Fibroblast of skin of right biceps (primary cell): ENCODE results near the gene MB21D2.
A peak's percentile ranks its signal among the peaks of the same experiment; 100 is the strongest.

ENCODE experiments used
- DNase-seq: peaks from one replicate; pipeline ENCODE4 v3.0.0-alpha.2; 2013

The MB21D2 gene

DNA sequence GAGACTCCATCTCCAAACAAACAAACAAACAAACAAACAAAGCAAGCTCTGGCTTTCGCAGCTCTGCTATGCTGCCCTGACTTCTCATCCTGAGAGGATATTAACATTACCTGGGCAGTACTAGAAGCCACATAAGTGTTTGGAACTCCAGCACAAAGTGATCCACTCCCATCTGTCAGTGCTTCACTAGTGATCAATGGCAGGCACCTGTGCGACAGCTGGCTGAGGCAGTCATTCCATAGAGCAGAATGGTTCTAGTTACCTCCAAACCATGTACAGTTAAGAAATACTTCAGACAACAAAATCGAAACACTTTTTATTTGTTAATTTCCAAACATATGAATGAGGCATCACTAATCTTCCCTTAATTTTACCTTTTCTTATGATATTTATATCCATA, 2.8 kb upstream of the MB21D2 start:
- no peak for DNase-seq

GRCh38 chr3:192919901-192920300, 2.2 kb upstream of the MB21D2 start:
- no peak for DNase-seq

GRCh38 chr3:192918275-192918588, 576 bp upstream of the MB21D2 start:
- DNase-seq: no peak

GRCh38 chr3:192917028-192917403, 640 bp downstream of the MB21D2 start:
- peak; percentile 77 for DNase-seq

DNA sequence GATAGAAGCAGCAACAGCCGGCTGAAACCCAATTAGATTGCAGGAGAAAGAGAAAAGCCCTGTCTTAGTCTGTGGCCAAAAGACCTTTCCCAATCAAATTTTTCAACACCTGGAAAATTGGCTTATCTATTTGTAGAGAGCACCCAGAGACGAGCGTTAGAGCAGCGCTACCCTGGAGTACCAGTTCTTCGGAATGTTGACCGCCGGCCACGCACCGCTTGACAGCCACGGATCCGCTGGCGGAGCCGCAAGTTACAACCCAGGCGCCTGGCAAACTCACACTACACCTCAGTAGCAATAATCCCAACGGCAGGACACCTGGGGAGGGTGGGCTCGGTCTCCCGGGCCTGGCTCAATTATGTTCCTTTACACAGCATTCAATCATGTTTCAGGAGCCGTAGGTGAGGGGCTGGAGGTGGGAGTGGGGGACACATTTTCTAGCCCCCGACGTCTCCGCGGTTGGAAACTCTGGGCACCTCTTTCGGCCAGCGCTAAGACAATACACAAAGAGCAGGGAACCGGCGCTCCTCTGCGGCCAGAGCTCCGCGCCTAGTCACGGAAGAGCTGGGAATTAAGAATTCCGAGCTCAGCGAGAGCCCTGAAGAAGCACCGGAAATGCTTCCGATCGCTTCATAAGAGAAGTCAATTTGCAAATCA, 1.2 kb downstream of the MB21D2 start:
- peak; percentile 31 for DNase-seq

DNA sequence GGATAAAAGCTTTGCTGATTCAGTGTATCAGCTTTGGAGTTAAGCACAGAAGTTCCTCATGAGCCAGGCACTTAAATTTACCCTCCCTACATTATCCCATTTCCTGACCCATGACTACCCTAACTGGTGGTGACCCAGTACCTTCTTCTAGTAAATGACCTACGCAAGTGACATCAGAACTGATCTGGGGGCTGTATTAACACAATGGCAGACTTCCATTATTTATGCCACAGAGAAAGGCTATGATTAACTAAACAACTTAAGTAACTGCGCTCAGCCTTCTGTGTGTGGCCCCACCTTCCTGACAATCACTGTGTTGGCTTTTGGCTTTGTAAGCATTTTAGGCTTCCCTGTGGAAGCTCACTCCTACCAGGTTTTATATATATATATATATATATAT, 1.9 kb downstream of the MB21D2 start:
- peak; percentile 18 for DNase-seq

- peak; percentile 68 for DNase-seq
Measured at GRCh38 chr3:192915304-192915703, 2.4 kb downstream of the MB21D2 start.

- DNase-seq: no peak
Measured at GRCh38 chr3:192914848-192915247, 2.8 kb downstream of the MB21D2 start.

DNA sequence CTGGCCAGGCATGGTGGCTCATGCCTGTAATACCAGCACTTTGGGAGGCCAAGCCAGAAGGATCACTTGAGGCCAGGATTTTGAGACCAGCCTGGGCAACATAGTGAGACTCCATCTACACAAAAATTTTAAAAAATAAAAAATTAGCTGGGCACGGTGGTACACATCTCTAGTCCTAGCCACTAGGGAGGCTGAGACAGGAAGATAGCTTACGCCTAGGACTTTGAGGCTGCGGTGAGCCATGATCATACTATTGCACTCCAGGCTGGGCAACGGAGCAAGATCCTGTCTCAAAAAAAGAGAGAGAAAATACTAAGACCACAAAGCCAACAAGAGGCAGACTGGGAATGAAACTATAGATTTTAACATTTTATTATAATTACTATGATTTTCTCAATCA, 4.1 kb downstream of the MB21D2 start:
- no peak for DNase-seq

- DNase-seq: no peak
Measured at GRCh38 chr3:192911293-192911692, 6.4 kb downstream of the MB21D2 start.

DNA sequence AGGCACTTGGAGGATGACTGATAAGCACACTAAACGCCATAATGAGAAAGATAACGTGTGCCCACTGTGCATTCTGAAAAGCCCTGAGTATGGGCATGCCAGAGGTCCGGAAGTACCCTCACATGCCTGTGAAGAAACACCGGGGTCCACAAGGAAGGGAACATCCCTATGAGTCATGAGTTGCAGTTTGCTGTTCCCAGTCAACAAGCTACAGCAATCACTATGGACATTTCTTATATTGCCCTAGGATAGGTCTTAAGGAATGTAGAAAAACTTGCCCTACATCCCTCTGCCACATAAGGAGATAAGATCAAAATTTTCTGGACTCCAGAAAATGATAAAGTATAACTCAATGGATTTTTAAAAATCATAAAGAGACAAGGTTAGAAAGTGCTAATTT, 9.9 kb downstream of the MB21D2 start:
- no peak for DNase-seq

- DNase-seq: no peak
Measured at GRCh38 chr3:192906940-192907339, 10.7 kb downstream of the MB21D2 start.

DNA sequence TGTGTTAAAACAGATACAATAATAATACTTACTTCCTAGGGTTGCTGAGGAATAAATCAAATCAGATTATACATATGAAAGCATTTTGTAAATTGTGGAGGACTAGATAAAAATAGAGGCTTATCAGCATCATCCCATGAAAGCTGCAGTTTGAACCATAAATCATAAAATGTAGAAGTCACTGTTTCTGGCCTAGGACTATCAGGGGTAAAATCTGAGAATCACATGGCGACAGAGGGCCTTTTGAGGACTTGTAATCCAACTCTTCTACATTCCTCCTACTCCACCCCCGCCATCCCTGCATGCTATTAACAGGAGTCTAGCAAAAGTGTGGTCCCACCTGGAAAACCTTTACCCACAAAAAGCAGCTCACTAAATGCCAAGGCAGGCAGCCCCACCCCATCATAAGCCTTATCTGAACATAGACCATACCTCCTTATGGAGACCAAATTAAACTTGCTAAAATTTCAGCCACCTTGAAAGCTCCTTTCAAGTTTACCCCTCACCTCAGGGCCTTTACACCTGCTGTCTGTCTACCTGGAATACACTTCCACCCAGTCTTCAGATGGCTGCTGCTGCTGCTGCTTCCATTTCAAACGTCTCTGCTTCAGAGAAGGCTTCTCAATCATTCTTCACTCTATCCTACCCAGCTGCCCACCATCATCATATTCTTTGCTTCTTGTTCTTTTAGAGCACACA, 11.5 kb downstream of the MB21D2 start:
- no peak for DNase-seq

GRCh38 chr3:192904632-192905289, 12.9 kb downstream of the MB21D2 start:
- DNase-seq: no peak

GRCh38 chr3:192902549-192902948, 15.1 kb downstream of the MB21D2 start:
- no peak for DNase-seq

DNA sequence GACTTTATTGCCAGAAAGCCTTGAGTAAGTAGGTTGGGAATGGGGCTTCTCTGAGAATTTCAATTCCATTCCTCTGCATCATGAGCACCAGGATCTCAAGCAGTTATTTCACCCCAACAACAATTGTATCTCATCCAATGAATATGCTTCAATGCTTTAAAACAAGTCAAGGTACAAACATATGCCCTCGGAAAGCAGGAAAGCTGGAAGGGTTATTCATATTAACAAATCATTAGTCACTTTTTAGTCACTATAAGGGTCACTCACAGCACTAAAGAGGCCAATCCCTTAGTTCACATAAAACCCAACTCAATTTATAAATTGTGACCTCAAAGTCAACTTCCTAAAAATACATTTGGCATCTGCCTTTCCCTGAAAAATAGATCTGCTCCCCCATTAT, 16.2 kb downstream of the MB21D2 start:
- DNase-seq: peak; percentile 99

- DNase-seq: peak; percentile 96
Measured at GRCh38 chr3:192899540-192899982, 18.1 kb downstream of the MB21D2 start.

GRCh38 chr3:192897005-192897404, 20.7 kb downstream of the MB21D2 start:
- no peak for DNase-seq

- no peak for DNase-seq
Measured at GRCh38 chr3:192896208-192896607, 21.4 kb downstream of the MB21D2 start.

DNA sequence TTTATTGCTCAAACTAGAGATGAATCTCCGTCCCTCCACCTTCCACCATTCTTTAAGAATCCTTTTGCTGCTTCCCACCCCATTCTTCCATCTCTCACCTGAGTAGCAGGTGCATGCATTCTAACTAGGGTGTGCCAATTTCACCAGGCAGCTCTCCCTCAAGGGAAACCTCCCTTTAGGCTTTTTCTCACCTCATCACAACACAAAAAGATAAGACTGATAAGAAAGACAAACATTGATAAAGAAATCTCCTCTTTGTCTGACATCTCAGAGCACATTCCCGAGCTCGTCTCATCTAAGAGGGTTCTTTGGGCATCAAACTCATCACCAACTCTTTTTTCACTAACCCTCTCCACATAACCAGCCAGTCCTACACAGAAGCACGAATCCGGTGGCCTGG, 23.0 kb downstream of the MB21D2 start:
- no peak for DNase-seq

- DNase-seq: peak; percentile 94
Measured at GRCh38 chr3:192892981-192893700, 24.5 kb downstream of the MB21D2 start.

DNA sequence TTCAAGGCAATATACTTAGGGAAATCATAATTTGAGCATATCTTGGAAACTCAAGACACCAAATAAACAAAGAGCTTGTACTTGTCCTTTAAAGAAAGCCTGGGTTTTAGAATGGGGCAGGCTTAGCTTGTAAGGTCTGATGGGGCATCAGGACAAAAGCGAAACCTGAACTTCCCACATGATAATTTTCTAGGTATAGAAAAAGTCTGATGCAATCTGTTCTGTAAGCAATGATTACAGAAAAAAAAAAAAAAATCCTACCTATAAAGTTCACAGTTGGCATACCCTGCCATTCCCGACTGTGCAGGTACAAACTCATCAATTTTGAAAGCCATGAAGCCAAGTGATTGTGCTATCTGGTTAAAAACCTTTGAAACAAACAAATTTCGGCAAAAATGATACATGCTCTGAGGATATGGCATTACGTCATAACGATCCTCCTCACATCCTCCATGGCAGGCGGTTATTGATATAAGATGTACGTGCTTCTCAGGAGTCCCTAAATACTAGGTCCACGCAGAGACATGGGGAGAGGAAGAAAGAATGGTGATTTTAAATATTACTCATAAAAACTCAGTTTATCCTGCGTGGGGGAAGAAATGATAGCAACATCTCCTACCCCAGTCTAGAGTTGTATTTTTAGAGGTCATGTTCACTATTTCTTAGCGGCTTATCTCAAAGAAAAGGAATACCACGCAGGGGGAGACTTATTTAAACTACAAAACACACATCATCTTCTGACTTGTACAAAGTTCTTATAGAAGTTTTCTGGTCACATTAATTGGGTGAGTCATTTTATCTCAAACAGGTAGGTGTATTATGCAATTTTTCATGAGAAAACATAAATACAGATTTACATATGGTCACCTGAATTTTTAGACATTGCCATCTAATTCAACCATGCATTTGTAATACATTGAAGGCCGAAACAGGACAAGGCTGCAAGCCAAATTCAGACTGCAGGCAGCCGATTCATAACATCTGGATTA, 27.0 kb downstream of the MB21D2 start:
- no peak for DNase-seq
